Measurements from ENCODE around the gene TMEM225B. TPM values are rescaled to one million over a fixed set of nuclear protein-coding genes. Genes with fewer than 3 reads are reported as not detected.

Gene TMEM225B
- total and polyA plus RNA-seq, 4 donors: 0.10 to 0.28 (median 0.17) TPM; not detected in 1

GRCh38 chr7:99627513-99627912 lies 29.4 kb downstream of the TMEM225B start:
- Histone ChIP-seq H3K4me1 (ENCODE audit: control insufficient read depth in 4 of 4, insufficient read depth in 4 of 4, low read length in 3 of 4) (no peaks in the 10 kb centered on the region), H3K4me3 (ENCODE audit: low read depth in 1 of 3, low read length in 3 of 3) (no peak overlapping the region), H3K27ac (ENCODE audit: low read depth in 1 of 2, low read length in 2 of 2) (no peak overlapping the region), H3K36me3 (ENCODE audit: control insufficient read depth in 4 of 4, insufficient read depth in 3 of 4, low read depth in 1 of 4, low read length in 3 of 4) (peaks cover 12 to 86% (median 68%) of the 10 kb centered on the region in 4 donors), H3K9ac (ENCODE audit: low read depth in 1 of 2, low read length in 2 of 2) (no peak overlapping the region), H3K27me3 (ENCODE audit: control insufficient read depth in 4 of 4, insufficient read depth in 4 of 4, low read length in 3 of 4) (no peaks in the 10 kb centered on the region), H3K9me3 (ENCODE audit: control insufficient read depth in 4 of 4, low read length in 3 of 4) (no peaks in the 10 kb centered on the region)
- no peak for DNase-seq (ENCODE audit: low spot score)
- WGBS: 98% methylated on average over 11 of the region's 11 CpGs
- TF ChIP-seq TAF1 (conservative IDR thresholded peaks at IDR 0.05) (no peak), HNF4A (conservative IDR thresholded peaks at IDR 0.05) (no peak), JUND (IDR thresholded peaks at IDR 0.05) (no peak), MAX (IDR thresholded peaks at IDR 0.05) (no peak), CTCF (IDR thresholded peaks at IDR 0.05; ENCODE audit: low read depth, low read length, missing input control) (no peak), ZBTB33 (IDR thresholded peaks at IDR 0.05) (no peak), RXRA (IDR thresholded peaks at IDR 0.05) (no peak), YY1 (IDR thresholded peaks at IDR 0.05) (no peak)

- Histone ChIP-seq H3K4me1 (ENCODE audit: control insufficient read depth in 4 of 4, insufficient read depth in 4 of 4, low read length in 3 of 4) (peaks cover 0 to 2% (median 0%) of the 10 kb centered on the region in 4 donors), H3K9me3 (ENCODE audit: control insufficient read depth in 4 of 4, low read length in 3 of 4) (no peaks in the 10 kb centered on the region), H3K36me3 (ENCODE audit: control insufficient read depth in 4 of 4, insufficient read depth in 3 of 4, low read depth in 1 of 4, low read length in 3 of 4) (peaks cover 13 to 75% (median 62%) of the 10 kb centered on the region in 4 donors), H3K27ac (ENCODE audit: low read depth in 1 of 2, low read length in 2 of 2) (no peak overlapping the region), H3K27me3 (ENCODE audit: control insufficient read depth in 4 of 4, insufficient read depth in 4 of 4, low read length in 3 of 4) (no peaks in the 10 kb centered on the region), H3K4me3 (ENCODE audit: low read depth in 1 of 3, low read length in 3 of 3) (no peak overlapping the region), H3K9ac (ENCODE audit: low read depth in 1 of 2, low read length in 2 of 2) (no peak overlapping the region)
- no peak for DNase-seq (ENCODE audit: low spot score)
- TF ChIP-seq RXRA (IDR thresholded peaks at IDR 0.05): no peak
- TF ChIP-seq EGR1 (IDR thresholded peaks at IDR 0.05; ENCODE audit: low read depth in 2 of 2): no peak
- no peak for TF ChIP-seq RAD21 (IDR thresholded peaks at IDR 0.05)
- no peak for TF ChIP-seq SP1 (IDR thresholded peaks at IDR 0.05)
- TF ChIP-seq MAX (IDR thresholded peaks at IDR 0.05): no peak
- TF ChIP-seq CTCF (IDR thresholded peaks at IDR 0.05; ENCODE audit: low read depth, low read length, missing input control): no peak
- 90% methylated on average over 14 of the region's 14 CpGs for WGBS
These were observed 30.7 kb downstream of the TMEM225B start for GRCh38 chr7:99628471-99629465.
